ENCODE measurements around the gene YIPF4. TPM values are rescaled to one million over a fixed set of nuclear protein-coding genes. Genes with fewer than 3 reads are reported as not detected.

Gene YIPF4
- total and polyA plus RNA-seq, 2 donors (not counting 3 experiments of a cell fraction or from before 2014, with no cell fraction given) = 8.6 to 40.1 TPM

- H2AFZ ChIP-seq (ENCODE audit: low read depth, low read length) = no peak overlapping the region
- no peak overlapping the region for H3K4me3 ChIP-seq (replicated peaks in 1 of 3; ENCODE audit: insufficient read depth in 1 of 3, low read depth in 1 of 3, low read length in 3 of 3)
- BruUV-seq (replicated peaks) = TSS peak; percentile 39
- FAIRE-seq (peak; percentile 89), DNase-seq (ENCODE audit: low read depth, low spot score) (peak; percentile 86)
- intact Hi-C loops (cut with micrococcal nuclease) = no loop called here
- H4K20me1 ChIP-seq (replicated peaks; ENCODE audit: control insufficient read depth, extremely low read depth, insufficient read depth, low read length) = peaks cover 4% of the 10 kb centered on the region
- TF ChIP-seq EZH2 (IDR thresholded peaks at IDR 0.05; ENCODE audit: borderline replicate concordance, low read depth, low read length, severe bottlenecking) (no peak), POLR2AphosphoS5 (IDR thresholded peaks at IDR 0.05; ENCODE audit: insufficient read depth, low read depth, low read length) (peak; percentile 15), POLR2A (IDR thresholded peaks at IDR 0.05; ENCODE audit: low read depth, low read length) (no peak), FOS (IDR thresholded peaks at IDR 0.05; ENCODE audit: borderline replicate concordance, insufficient read depth, low read length) (peak; percentile 75), JUN (IDR thresholded peaks at IDR 0.05; ENCODE audit: borderline replicate concordance, insufficient read depth, insufficient read length, low read depth) (peak; percentile 74), MYC (IDR thresholded peaks at IDR 0.05; ENCODE audit: low read depth, low read length) (no peak), GATA2 (IDR thresholded peaks at IDR 0.05; ENCODE audit: insufficient read depth, insufficient read length, low read depth, low read length) (no peak), MAX (IDR thresholded peaks at IDR 0.05; ENCODE audit: insufficient read depth, insufficient read length) (no peak), CTCF (IDR thresholded peaks at IDR 0.05; ENCODE audit: extremely low read depth in 1 of 2, insufficient read depth in 1 of 2, low read depth in 1 of 2, low read length in 2 of 2) (no peak)
- H3K27ac ChIP-seq (ENCODE audit: insufficient read depth, low read depth, low read length) = peak overlapping the region; percentile 70
- POLR2A ChIA-PET = no interaction called here
- no peaks in the 10 kb centered on the region for H3K27me3 ChIP-seq (ENCODE audit: control insufficient read depth in 2 of 2, insufficient read depth in 2 of 2, low read length in 2 of 2)
- peaks cover 44% of the 10 kb centered on the region for H3K79me2 ChIP-seq (ENCODE audit: control insufficient read depth, insufficient read depth, low read length)
- dilution Hi-C loops (cut with MboI; ENCODE audit: extremely low pct_ligation_motif_present, low sequenced_read_pairs) = no loop called here
- H3K9me1 ChIP-seq (replicated peaks; ENCODE audit: control insufficient read depth, extremely low read depth, insufficient read depth, low read length) = no peaks in the 10 kb centered on the region
- peaks cover 28% of the 10 kb centered on the region for H3K4me1 ChIP-seq (ENCODE audit: control insufficient read depth, extremely low read depth, insufficient read depth, low read length)
- no peaks in the 10 kb centered on the region for H3K36me3 ChIP-seq (ENCODE audit: control insufficient read depth in 2 of 2, extremely low read depth in 1 of 2, insufficient read depth in 2 of 2, low read length in 2 of 2)
- peak overlapping the region; percentile 16 for H3K9ac ChIP-seq (replicated peaks; ENCODE audit: extremely low read depth, insufficient read depth, low read length)
- CTCF ChIA-PET = interaction anchor here (0.7 to 1.0 kb wide), 3 partner anchors 17 to 132 kb away, joined by 3 to 4 read pairs (median 3); no protein-coding TSS in a partner anchor
- no peaks in the 10 kb centered on the region for H3K9me3 ChIP-seq (replicated peaks; ENCODE audit: control insufficient read depth, insufficient read depth, low read length)
- H3K4me2 ChIP-seq (ENCODE audit: insufficient read depth, low read length) = peak overlapping the region; percentile 79
Observed at GRCh38 chr2:32289165-32289999, 11.7 kb downstream of the YIPF4 start.

All from endothelial cell of umbilical vein (primary cell).